Measurements from ENCODE around the gene ZMIZ1.

ZMIZ1 gene

GRCh38 chr10:79082631-79083596 is 14.1 kb downstream of the ZMIZ1 start:
- DNase-seq, result no peak

- DNase-seq, result no peak
These were observed 15.5 kb downstream of the ZMIZ1 start for GRCh38 chr10:79084012-79084971.

- DNase-seq, result no peak
These were observed 16.3 kb downstream of the ZMIZ1 start for GRCh38 chr10:79084972-79085597.

GRCh38 chr10:79086822-79087221 is 18.1 kb downstream of the ZMIZ1 start:
- no peak for DNase-seq

DNA sequence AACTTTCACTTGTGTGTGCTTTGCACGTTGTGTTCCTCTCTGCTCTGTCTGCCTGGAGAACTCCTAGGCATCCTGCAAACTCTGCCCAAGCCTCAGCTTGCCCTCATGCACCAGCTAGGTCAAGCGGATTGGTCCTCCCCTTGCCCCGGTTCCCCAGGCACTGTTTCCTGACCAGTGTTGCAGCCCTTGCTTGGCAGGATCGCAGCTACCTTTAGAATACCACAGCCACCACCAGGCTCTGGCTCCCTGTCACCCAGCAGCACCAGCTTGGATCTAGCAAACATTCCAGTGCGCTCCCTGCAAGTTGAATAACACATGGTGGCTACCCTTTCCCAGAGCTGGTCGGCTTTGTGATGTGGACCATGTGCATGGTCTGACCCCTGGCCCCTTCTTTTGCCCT is 19.0 kb downstream of the ZMIZ1 start:
- DNase-seq, result no peak

GRCh38 chr10:79088176-79088575 is 19.4 kb downstream of the ZMIZ1 start:
- DNase-seq, result no peak

GRCh38 chr10:79088613-79089355 is 20.0 kb downstream of the ZMIZ1 start:
- DNase-seq, result no peak

DNA sequence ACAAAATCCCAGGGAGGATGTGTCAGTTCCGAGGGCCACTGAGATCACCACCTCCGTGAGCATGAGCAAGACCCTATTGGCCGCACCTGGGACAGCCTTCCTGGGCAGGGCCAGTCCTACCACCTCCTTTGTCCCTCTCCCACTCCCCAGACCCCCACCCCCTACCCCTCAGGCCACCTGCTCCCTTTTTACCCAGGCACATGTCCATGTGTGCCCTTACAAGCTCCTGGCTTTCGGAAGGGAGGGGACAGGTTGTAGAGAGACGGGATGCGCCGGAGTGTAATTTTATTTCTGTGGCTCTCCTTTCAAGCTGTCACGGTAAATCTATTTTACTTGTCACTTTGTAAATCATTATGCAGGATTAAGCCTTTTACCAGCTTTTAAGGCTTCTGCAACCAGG is 20.9 kb downstream of the ZMIZ1 start:
- no peak for DNase-seq

DNA sequence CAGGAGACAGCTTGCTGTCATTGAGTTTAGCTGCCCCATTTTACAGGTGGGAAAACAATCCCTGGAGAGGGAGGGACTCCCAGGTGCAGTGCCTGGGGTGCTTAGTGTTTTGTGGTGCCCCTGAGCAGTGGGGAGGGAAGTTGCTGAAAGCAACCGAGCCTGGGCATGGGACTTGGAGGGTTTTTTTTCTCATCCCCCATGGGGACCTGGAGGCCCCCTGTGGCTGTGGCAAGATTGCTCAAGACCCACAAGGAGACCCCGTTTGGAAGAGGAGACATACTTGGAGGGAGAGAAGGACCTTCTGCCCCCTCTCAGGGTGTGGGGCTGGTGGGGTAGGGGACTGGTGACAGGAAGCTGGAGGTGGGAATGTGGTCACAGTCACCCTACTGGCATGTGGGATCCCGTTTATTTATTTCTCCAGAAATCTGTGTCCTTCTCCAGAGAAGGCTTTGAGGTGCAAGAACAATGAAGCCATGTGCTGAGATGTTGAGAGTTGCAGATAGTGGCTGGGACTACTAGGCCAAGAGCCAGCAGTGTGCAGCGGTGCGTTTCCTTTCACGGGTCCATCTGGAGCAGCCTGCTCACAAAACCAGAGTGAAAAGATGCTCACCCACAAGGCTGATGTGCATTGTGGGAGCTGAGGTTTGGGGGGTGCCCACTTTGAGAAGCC is 21.5 kb downstream of the ZMIZ1 start:
- no peak for DNase-seq

- no peak for DNase-seq
These were observed 23.6 kb downstream of the ZMIZ1 start for GRCh38 chr10:79092292-79092896.

DNA sequence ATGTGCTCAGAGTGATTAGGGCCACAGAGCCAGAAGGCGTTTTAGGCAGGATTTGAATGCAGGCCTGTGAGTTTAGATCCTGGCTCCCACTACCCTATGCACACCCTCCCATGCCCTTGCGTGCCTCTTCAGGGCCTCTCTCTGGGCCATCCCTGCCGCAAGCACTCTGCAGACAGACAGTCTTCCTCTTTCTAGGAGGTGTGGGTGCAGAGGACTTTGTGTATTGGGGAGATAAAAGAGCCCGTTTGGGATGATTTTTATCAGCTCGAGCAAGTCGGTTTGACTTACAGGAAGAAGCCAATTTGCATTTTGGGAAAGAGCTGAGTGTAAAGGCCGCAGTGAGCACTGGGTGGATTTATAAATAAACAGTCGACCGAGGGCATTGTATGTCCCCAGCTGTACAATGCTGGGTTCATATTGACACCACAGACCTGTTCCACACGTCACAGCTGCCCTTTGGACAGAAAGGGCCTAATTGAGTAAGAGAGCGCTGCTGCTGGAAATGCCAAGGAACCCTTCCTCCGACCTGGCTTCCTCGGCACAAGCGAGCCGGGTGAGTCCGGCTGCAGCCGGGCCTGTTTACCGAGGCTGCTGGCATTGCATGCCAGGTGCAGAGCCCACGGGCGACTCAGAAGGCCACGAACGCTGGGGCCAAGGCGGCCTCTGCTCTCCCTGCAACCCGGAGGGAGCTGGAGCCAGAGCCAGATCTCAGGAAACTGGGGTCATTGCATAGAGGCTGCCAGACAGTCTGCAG is 25.1 kb downstream of the ZMIZ1 start:
- no peak for DNase-seq

DNA sequence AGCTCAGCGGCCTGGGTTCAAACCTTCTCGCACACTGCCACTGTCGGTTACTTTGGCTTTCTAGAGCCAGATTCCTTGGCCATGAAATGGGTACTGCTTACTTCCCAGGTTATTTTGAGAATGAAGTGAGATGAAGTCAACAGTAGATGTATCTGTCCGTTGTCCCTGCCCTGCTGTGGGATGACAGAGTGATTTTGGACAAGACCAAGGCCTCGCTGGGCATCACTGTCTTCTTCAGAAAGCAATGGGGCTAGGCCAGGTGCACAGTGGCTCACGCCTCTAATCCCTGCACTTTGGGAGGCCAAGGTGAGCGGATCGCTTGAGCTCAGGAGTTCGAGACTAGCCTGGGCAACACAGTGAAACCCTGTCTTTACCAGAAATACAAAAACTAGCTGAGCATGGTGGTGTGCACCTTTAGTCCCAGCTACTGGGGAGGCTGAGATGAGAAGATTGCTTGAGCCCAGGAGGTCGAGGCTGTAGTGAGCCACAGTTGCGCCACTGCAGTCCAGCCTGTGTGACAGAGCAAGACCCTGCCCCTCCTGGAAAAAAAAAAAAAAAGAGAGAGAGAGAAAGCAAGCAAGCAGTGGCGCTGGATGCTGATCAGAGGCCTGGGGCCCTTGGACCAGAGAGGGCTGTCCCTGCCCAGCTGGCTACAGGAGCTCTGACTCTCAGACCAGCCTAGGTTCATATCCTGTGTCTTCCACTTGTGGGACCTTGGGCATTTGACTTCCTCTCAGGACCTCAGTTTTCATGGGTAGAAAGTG is 25.8 kb downstream of the ZMIZ1 start:
- DNase-seq, result no peak

DNA sequence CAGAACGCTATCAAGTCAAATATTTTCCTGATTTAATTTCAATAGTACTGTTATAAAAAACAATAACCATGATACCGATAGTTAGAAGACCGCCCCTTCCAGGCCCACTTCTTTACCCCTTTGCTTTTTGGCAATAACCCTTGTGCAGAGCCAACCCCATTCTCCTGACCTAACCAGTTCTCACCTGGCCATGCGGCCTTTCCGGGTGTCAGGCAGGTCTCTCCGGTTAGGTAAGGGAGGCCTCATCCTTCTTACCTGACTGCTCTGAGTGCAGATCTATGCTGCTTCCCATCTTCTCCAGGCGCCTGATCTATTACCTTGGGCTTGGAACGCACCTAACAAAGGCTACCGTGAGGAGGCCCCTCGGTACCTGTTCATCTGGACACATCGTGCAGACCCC is 26.6 kb downstream of the ZMIZ1 start:
- no peak for DNase-seq

- DNase-seq, result no peak
These were observed 27.7 kb downstream of the ZMIZ1 start for GRCh38 chr10:79096514-79096913.

- DNase-seq, result no peak
These were observed 28.5 kb downstream of the ZMIZ1 start for GRCh38 chr10:79097021-79097872.

GRCh38 chr10:79098061-79098460 is 29.3 kb downstream of the ZMIZ1 start:
- no peak for DNase-seq

DNA sequence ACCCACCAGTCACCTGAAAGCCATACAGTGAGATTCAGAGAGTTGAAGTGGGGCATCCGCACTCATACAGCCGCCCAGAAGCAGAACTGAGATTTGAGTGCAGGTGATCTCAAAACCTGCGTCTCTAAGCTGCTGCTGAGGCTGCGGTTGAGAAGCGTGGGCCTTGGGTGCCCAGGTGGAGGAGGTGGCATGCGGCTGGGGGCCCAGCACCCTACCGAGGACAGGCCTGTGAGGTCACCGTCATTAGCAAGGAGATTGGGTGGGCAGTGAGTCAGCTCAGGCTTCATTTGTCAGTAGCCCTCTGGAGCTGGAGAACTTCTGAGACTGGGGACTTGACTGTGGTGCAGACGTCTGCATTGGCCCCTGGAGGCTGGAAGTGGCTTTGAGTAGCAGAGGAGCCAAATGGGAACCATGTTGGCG is 29.8 kb downstream of the ZMIZ1 start:
- no peak for DNase-seq

- no peak for DNase-seq
These were observed 31.2 kb downstream of the ZMIZ1 start for GRCh38 chr10:79099898-79100448.
